Fibroblast of the aortic adventitia (primary cell): Measurements from ENCODE around the gene FECH. TPM values are rescaled to one million over a fixed set of nuclear protein-coding genes. Genes with fewer than 3 reads are reported as not detected.

Experiments used
- DNase-seq: peaks from one replicate; pipeline ENCODE4 v3.0.0-alpha.2; 2010; ENCODE audit warnings: low read depth
- H3K4me3 ChIP-seq: 2 replicates; pipeline ENCODE4 v1.5.1; 2011; ENCODE audit warnings: low read depth, mild to moderate bottlenecking, control low read depth, low read length, moderate library complexity
- total RNA-seq: library from RNA; depleted of rRNA; stranded (reverse); fragments of >200 nt; gene quantifications from 2 replicates; pipeline ENCODE4 v1.2.3, GENCODE V29; 2012; ENCODE audit warnings: low replicate concordance
- TF ChIP-seq, protein P1 (sequence below): IDR thresholded peaks from 2 replicates; pipeline ENCODE4 v1.5.1; 2011; ENCODE audit warnings: mild to moderate bottlenecking, low read length, control low read depth, inconsistent platforms; ENCODE audit not compliant: insufficient read depth

The FECH gene
- total RNA-seq, 1 donor, result 29.9 TPM

DNA sequence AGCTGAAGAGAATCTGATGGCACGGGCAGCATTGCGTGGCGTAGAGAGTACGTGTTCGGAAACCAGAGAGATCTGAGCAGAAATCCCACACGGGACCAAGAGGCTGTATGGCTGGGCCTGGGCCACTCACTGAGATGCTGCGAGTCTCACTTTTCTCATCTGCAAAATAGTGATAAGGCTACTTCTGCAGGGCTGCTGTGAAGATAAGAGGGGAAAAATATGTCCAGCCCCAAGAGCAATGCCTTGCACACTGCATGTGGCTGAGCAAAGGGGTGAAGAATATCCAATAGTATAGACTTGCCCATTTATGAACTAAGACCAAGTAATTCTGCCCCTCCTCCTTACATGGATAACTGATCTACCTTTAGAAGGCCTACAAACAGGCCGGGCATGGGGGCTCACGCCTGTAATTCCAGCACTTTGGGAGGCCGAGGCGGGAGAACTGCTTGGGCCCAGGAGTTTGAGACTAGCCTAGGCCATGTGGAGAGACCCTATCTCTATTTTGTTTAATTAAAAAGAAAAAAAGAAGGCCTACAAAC is 3.1 kb downstream of the FECH start:
- no peak overlapping the region for H3K4me3 ChIP-seq
- no peak for DNase-seq
- TF ChIP-seq, protein P1, sequence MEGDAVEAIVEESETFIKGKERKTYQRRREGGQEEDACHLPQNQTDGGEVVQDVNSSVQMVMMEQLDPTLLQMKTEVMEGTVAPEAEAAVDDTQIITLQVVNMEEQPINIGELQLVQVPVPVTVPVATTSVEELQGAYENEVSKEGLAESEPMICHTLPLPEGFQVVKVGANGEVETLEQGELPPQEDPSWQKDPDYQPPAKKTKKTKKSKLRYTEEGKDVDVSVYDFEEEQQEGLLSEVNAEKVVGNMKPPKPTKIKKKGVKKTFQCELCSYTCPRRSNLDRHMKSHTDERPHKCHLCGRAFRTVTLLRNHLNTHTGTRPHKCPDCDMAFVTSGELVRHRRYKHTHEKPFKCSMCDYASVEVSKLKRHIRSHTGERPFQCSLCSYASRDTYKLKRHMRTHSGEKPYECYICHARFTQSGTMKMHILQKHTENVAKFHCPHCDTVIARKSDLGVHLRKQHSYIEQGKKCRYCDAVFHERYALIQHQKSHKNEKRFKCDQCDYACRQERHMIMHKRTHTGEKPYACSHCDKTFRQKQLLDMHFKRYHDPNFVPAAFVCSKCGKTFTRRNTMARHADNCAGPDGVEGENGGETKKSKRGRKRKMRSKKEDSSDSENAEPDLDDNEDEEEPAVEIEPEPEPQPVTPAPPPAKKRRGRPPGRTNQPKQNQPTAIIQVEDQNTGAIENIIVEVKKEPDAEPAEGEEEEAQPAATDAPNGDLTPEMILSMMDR, result no peak

DNA sequence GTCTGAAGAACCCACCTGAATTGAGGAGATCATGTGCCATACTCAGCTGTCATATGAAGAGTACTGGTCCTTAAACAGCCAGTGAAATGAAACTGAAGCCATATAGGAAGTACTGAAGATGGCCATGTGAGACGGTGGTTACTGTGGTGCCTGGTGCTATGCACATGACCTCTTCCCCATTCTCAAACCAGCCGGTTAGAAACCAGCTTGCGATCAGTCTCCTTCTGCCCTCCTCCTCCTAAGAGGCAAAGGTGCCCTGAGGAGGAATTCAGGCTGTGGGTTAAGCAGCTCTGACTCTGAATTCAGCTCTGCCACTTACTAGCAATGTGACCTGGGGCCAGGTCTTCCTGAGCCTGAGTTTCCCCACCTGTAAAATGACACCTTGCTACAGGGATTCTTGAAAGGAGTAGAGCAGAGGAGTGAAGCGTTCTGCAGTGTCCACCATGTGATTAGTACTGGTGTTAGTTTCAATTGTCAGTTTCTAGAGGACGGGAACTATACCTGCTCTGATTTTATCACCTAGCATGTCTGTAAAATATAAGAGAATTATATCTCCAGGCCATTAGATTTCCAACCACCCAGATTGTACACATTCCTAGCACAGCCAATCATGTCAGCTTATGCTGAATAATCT is 5.1 kb downstream of the FECH start:
- DNase-seq, result no peak
- no peak overlapping the region for H3K4me3 ChIP-seq
- TF ChIP-seq, protein P1, result no peak

DNA sequence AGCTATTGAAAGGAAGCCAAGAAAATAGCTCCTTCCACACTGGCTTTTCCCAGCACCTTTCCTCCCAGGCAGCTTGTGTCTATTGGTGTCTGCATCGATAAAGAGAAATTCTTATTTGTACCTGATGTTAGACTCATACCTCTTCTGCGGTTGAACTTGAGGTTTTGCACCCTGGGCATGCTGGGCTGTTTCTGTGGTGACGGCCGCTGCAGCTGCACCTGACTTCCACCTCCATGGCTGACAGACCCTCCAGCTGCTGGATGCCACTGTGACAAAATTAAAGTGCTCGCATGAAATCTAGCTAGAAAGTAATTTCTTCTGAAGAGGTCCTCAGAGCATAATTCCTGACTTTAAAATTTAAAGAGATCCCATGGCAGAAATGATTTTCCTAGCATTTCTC is 6.6 kb downstream of the FECH start:
- TF ChIP-seq, protein P1, result no peak
- H3K4me3 ChIP-seq, result no peak overlapping the region
- no peak for DNase-seq

DNA sequence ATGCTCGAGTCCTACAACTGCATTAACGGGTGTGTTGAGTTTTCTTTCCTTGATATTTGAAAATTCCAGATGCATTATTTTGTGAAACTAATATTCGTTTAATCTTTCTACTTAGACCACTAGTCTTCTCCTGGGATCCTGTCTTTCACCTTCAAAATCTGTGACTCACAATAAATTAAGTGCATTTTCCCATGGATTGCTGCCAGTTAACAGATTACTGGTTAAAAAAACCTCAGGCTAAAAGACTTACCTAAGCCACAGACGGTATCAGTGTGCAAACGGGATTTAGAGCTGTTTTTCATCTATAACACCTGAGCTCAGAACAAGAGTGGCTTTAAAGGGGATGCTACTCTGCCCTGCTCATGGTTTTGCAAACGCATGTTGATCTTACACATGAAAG is 10.2 kb downstream of the FECH start:
- TF ChIP-seq, protein P1, result no peak
- no peak overlapping the region for H3K4me3 ChIP-seq
- DNase-seq, result no peak

DNA sequence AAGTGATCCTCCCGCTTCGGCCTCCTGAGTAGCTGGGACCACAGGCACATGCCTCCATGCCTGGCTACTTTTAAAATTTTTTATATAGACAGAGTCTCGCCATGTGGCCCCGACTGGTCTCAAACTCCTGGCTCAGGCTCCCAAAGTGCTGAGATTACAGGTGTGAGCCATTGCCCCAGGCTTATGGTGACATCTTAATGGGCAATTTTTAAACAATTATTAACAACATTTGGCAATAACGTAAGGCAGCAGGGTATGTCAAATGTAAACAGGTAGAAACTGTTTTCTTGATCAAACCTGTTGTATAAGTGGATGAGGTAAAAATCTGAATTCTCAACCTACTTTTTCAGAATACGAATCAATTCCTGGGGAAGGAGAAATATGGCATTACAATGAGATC is 11.0 kb downstream of the FECH start:
- TF ChIP-seq, protein P1, result no peak
- H3K4me3 ChIP-seq, result no peak overlapping the region
- DNase-seq, result no peak

DNA sequence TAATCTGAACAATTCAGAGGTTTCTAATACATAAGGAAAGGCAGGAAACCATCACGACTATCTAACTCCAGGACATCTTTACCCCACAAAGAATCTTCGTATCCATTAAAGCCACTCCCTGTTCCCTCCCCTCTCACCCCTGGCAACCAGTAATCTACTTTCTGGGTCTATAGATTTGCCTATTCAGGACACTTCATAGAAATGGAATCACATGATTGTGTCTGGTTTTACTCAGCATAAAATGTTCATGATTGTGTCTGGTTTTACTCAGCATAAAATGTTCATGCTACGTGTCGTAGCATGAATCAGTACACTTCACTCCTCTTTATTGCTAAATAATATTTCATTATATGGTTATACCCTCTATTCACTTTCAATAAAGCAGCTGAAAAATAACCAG is 11.6 kb downstream of the FECH start:
- DNase-seq, result no peak
- TF ChIP-seq, protein P1, result no peak
- no peak overlapping the region for H3K4me3 ChIP-seq

DNA sequence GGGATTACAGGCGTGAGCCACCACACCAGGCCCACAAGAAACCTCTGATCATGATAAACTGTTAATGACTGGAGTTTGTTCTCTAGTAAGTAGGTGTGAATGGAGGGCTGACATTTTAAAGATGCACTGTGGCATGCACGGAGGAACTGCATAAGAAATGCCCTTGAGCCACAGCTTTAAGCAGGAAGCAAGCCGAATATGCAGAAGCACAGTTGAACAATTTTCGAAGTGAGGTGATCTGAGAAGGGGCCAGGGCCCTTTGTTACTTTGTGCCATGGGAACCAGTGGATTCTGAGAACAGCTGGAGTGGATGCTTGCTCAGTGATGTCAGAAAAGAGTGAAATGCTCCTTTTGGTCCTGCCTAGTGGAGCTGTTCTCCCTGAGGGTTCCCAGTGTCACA is 16.3 kb downstream of the FECH start:
- H3K4me3 ChIP-seq, result no peak overlapping the region
- DNase-seq, result no peak
- TF ChIP-seq, protein P1, result no peak
